ENCODE results near the gene NGEF.

NGEF gene

DNA sequence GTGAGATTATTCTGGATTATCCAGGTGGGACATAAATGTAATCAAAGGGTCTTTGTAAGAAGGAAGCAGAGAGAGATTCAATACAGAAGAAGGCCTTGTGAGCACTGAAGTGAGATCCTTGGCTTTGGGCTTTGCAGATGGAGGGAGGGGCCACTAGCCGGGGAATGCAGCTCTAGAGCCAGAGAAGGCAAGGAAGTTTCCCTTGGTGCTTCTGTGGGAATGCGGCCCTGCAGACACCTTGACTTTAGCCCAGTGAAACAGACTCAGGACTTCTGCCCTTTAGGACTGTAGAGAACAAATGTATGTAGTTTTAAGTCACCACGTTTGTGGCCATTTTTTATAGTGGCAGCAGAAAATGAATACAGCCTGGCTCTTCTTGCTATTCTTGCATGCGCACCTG lies 27.5 kb upstream of the NGEF start:
- TF ChIP-seq, protein P1, sequence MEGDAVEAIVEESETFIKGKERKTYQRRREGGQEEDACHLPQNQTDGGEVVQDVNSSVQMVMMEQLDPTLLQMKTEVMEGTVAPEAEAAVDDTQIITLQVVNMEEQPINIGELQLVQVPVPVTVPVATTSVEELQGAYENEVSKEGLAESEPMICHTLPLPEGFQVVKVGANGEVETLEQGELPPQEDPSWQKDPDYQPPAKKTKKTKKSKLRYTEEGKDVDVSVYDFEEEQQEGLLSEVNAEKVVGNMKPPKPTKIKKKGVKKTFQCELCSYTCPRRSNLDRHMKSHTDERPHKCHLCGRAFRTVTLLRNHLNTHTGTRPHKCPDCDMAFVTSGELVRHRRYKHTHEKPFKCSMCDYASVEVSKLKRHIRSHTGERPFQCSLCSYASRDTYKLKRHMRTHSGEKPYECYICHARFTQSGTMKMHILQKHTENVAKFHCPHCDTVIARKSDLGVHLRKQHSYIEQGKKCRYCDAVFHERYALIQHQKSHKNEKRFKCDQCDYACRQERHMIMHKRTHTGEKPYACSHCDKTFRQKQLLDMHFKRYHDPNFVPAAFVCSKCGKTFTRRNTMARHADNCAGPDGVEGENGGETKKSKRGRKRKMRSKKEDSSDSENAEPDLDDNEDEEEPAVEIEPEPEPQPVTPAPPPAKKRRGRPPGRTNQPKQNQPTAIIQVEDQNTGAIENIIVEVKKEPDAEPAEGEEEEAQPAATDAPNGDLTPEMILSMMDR (IDR thresholded peaks at IDR 0.05) = no peak

DNA sequence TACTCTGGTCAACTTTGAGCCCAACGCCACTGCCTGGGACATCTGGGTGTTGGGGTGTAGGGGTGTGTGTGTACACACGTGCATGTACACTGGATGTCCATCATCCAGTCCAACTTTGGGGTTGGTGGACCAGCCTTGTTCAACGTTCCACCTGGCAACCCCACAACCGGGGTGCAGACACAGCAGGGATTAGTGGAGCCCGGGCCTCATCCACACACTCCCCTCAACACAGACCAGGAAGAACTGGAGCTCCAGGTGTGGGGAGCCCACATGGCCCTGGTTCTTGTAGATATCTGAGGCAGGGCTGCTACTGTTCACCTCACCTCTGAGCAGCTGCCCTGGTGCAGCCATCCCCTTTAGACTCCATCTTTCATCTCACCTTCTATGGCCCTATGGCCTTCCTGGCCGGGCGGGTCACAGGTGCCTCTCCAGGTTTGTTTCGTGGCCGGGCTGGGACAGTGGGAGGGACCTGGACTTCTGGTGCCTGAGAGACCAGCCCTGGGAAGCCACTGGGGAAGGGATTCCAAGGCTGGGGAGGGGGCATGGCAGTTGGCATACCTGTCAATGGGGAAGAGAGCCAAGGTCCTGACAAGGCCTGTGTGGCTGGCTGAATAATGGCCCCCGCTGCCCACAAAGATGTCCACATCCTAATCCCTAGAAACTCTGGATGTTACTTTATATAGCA lies 26.9 kb upstream of the NGEF start:
- TF ChIP-seq, protein P1 (IDR thresholded peaks at IDR 0.05) = no peak

DNA sequence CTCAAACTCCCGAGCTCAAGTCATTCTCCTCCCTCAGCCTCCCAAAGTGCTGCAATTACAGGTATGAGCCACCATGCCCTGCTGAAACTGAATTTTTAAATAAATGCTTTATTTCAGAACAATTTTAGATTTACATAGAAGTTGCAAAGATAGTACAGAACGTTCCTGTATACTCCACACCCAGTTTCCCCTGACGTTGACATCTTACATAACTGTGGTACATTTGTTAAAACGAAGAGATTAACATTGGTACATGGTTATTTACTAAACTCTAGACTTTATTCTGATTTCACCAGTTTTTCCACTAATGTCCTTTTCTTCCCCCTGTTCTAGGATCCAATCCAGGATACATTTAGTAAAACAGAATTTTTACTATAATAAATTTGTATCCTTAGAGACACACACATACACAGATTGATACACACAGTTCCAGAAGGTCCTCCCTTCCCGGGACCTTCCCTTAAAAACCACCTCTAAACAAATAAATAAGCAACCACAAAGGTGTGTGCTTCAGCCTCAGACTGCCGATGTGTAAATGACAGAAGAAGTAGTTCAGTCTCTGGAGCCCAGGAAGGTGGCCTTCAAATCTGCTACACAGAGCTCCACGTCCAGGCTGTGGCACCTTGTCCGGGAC lies 26.3 kb upstream of the NGEF start:
- TF ChIP-seq, protein P1 (IDR thresholded peaks at IDR 0.05) = no peak

DNA sequence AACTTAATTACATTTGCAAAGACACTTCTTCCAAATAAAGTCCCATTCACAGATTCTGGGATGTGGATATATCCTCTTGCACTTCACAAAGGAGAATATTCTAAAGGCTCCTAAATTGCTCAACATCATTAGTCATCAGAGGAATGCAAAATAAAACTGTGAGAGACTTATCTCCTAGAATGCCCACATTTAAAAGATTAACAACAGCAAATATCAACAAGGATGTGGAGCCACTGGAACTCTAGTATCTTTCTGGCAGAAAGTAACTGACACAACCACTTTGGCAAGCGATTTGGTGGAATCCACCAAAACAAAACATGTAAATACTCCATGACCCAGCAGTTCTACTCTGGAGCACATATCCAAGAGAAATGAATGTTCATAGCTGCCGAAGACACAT lies 24.0 kb upstream of the NGEF start:
- TF ChIP-seq, protein P1 (IDR thresholded peaks at IDR 0.05) = no peak

DNA sequence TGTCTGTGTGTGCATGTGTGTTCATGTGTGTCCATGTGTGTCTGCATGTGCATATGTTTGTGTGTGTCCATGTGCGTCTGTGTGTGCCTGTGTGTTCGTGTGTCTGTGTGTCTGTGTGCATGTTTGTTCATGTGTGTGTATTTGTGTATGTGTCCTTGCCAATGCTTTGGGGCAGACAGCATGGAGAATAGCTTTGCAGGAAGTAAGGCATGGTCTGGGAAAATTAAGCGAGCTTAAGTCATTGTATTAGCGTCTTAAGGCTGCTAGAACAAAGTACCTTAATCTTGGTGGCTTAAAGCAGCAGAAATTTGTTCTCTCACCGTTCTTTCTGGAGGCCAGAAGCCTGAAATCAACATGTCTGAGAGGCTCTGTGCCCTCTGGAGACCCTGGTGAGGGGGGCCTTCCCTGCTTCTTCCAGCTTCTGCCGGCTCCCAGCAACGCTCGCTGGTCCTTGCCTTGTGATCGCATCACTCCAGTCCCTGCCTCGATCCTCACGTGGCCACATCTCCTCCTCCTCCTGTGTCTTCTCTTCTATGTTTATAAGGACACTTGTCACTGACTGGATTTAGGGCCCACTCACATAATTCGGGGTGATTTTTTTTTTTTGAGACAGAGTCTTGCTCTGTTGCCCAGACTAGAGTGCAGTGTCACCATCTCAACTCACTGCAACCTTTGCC lies 23.2 kb upstream of the NGEF start:
- TF ChIP-seq, protein P1 (IDR thresholded peaks at IDR 0.05) = no peak

DNA sequence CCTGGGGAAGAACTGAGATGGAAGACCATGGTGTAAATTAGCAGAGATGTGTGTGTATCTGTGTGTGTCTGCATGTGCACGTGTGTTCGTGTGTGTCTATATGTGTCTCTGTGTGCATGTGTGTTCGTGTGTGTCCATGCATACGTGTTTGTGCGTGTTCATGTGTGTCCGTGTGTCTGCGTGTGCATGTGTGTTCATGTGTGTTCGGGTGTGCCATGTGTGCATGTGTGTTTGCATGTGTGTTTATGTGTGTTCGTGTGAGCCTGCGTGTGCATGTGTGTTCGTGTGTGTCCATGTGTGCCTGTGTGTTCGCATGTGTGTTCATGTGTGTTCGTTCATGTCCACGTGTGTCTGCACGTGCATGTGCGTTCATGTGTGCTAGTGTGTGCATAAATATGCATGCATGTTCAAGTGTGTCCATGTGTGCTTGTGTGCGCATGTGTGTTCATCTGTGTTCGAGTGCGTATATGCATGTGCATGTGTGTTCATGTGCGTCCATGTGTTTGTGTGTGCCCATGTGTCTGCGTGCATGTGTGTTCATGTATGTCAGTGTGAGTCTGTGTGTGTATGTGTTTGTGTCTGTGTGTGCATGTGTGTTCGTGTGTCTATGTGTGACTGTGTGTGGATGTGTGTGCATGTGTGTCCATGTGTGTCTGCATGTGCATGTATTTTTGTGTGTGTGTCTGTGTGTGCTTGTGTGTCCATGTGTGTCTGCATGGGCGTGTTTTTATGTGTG lies 22.5 kb upstream of the NGEF start:
- TF ChIP-seq, protein P1 (IDR thresholded peaks at IDR 0.05) = no peak

DNA sequence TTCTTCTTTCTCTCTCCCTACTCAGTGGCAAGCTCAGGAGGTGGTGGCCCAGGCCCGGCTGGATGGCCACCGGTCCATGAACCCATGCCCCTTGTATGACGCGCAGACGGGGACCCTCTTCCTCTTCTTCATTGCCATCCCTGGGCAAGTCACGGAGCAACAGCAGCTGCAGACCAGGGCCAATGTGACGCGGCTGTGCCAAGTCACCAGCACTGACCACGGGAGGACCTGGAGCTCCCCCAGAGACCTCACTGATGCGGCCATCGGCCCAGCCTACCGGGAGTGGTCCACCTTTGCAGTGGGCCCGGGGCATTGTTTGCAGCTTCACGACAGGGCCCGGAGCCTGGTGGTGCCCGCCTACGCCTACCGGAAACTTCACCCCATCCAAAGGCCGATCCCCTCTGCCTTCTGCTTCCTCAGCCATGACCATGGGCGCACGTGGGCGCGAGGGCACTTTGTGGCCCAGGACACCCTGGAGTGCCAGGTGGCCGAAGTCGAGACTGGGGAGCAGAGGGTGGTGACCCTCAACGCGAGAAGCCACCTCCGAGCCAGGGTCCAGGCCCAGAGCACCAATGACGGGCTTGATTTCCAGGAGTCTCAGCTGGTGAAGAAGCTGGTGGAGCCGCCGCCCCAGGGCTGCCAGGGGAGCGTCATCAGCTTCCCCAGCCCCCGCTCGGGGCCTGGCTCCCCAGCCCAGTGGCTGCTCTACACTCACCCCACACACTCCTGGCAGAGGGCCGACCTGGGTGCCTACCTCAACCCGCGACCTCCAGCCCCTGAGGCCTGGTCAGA lies 21.2 kb upstream of the NGEF start:
- TF ChIP-seq, protein P1 (IDR thresholded peaks at IDR 0.05) = no peak

Data from LNCAP (cell line).